SK-N-SH treated with all-trans-retinoic acid at 6 μM for 48 hours (cell line): ENCODE measurements around the gene BTBD19.

Source experiments
- CSDC2 ChIP-seq: fragments of 250-450 bp; sonication (Bioruptor Pico); IDR thresholded peaks from 2 replicates; pipeline ENCODE4 v1.5.0; 2020; ENCODE audit warnings: mild to moderate bottlenecking, moderate library complexity
- ESRRG ChIP-seq: fragments of 250-450 bp; sonication (Bioruptor Pico); IDR thresholded peaks from 2 replicates; pipeline ENCODE4 v1.6.1; 2021; ENCODE audit warnings: mild to moderate bottlenecking
- PPARA ChIP-seq: fragments of 250-450 bp; sonication (Bioruptor Pico); IDR thresholded peaks from 2 replicates; pipeline ENCODE4 v1.5.0; 2020; ENCODE audit warnings: mild to moderate bottlenecking, borderline replicate concordance
- ZNF70 ChIP-seq: fragments of 450-650 bp; formaldehyde crosslinking; IDR thresholded peaks from 2 replicates; pipeline ENCODE4 v1.5.0; 2020; ENCODE audit warnings: mild to moderate bottlenecking, moderate library complexity

GRCh38 chr1:44759077-44759476 is 49.2 kb upstream of the BTBD19 start:
- TF ChIP-seq ZNF70 (CRISPR knock-in tag) (no peak), PPARA (CRISPR knock-in tag) (no peak), ESRRG (CRISPR knock-in tag) (no peak), CSDC2 (no peak)
